ENCODE measurements around the gene ACR.

ACR gene

GRCh38 chr22:50703726-50704509 is 34.1 kb upstream of the ACR start:
- DNase-seq = no peak

GRCh38 chr22:50704510-50705218 is 33.3 kb upstream of the ACR start:
- no peak for DNase-seq

GRCh38 chr22:50705219-50705691 is 32.7 kb upstream of the ACR start:
- no peak for DNase-seq

- no peak for DNase-seq
Observed at GRCh38 chr22:50705851-50706351, 32.1 kb upstream of the ACR start.

DNA sequence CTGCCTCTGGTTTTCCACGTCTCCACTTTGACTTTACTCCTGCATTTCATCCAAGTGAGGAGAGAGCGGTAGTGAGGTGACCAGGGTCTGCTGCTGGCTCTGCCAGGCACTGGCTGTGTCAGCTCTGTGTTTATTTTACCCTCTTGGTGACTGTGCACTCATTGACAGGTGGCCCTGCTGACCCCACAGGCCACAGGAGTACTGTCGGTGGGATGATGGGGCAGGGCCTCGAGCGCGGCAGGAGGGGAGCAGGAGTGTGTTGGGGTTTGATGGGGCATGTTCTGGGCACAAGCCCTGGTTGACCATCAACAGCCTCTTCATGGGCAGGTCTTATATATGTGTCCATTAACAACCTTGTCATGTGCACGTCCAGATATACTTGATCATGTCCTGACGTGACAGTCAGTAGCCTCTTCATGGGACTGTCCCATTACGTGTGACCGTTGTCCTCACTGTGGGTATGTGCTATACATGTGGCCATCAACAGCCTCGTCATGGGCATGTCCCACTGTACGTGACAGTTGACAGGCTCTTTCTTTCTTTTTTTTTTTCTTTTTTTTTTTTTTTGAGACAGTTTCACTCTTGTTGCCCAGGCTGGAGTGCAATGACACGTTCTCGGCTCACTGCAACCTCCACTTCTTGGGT is 31.4 kb upstream of the ACR start:
- DNase-seq = no peak

DNA sequence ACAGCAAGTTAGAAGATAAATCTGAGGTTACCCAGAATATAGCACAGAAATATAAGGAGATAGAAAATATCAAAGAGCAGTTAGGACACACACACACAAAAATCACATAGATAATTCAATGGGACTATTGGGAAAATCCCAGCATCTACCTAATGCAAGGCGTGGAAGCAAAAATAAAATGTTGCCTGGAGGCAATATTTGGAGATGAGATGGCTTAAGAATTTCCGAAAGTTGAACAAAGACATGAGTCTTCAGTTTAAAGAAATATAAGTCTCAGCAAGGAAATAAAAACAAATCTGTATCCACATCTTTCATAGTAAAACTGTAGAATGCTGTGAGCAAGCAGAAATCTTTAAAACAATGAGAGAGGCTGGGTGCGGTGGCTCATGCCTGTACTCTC is 29.5 kb upstream of the ACR start:
- DNase-seq = no peak

DNA sequence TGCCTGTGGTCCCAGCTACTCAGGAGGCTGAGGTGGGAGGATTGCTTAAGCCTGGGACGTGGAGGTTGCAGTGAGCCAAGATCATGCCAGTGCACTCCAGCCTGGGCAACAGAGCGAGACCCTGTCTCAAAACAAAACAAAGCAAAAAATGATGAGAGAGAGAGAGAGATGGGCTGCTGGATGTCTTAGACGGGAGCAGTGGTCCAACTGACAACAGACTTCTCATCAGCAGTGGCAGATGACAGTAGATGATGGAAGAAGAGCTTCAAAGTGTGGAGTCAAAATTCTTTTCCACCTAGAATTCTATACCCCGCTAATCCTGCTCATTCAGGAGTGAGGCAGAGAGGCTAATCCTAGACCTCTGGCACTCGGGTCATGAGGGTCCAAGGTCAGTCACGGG is 29.0 kb upstream of the ACR start:
- no peak for DNase-seq

DNA sequence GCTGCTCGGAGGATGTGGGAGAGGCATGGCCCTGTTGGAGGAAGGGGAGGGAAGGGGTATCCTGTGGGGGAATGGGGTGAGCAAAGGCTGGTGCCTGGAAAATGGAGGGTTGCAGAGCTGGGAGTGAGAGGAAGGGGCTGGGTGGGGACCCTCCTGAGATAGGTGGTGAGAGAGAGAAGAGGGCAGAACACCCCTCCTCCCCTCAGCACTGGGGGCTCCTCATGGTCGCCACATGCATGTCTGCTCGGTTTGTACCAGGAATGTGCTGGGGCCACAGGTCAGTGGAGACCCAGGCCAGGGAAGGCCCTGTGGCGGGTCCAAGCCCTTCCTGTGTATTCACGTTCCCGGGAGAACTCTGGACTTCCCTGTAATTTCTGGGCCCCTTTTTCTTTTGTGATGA is 27.8 kb upstream of the ACR start:
- DNase-seq = no peak

- DNase-seq = no peak
Observed at GRCh38 chr22:50710886-50711285, 27.1 kb upstream of the ACR start.

GRCh38 chr22:50711446-50712340 is 26.3 kb upstream of the ACR start:
- DNase-seq = no peak

- DNase-seq = no peak
Observed at GRCh38 chr22:50712341-50713007, 25.5 kb upstream of the ACR start.

DNA sequence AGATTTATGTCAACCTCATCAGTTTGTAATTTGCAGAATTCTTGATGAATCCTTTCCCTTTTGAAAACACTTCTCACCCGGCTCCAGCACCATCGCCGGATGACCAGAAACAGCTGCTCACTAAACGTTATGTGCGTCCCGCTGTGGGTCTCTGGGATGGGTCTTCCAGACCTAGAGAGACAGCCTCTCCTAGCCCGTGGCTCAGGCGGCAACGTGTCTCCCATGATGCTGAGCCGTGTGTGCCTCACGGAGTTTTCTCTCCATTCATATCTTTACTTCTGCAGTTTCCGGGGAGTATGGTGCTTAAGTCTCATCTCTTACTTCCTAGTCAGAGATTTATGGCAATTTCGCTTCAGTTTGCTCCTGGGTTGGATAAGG is 25.0 kb upstream of the ACR start:
- no peak for DNase-seq

GRCh38 chr22:50713571-50714056 is 24.4 kb upstream of the ACR start:
- DNase-seq = no peak

GRCh38 chr22:50714150-50714549 is 23.9 kb upstream of the ACR start:
- no peak for DNase-seq

DNA sequence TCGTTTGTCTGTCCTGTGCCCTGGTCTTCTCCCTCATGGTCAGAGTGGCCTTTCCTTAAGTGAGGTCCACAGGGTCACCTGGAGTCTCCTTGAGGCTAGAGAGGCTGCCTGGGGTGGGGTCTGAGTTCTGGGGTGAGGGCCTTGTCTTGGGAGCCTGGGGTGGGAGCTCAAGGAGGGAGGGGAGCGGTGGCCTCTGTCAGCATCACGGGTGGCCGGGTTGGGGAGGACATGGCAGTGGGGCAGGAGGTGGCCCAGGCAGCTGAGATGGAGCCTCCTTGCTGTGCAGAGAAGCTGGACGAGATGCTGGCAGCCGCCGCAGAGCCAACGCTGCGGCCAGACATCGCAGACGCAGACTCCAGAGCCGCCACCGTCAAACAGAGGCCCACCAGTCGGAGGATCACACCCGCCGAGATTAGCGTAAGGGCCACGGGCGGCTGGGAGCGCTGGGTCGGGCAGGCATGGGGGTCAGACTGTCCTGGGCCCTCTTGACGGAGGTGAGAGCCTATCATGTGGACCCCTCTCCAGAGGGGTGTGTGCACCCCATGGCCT is 23.3 kb upstream of the ACR start:
- DNase-seq = no peak

DNA sequence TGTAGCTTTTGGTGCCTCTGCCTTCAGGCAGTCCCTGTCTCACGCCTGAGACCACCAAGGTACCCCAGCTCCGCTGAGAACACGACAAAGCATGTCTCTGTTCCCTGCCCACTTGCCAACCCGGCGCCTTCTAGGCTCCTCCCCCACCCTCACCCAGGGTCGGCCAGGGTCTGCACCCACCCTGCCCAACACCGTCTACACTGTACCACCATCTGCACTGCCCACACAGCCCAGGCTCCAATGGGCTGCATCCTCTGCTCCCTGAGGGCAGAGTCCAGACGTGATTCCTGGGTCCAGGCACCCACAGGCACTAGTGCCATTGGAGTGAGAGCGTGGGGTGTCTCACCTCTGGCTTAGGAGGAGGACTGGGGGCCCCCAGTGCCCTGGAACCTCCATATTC is 22.8 kb upstream of the ACR start:
- DNase-seq = no peak

DNA sequence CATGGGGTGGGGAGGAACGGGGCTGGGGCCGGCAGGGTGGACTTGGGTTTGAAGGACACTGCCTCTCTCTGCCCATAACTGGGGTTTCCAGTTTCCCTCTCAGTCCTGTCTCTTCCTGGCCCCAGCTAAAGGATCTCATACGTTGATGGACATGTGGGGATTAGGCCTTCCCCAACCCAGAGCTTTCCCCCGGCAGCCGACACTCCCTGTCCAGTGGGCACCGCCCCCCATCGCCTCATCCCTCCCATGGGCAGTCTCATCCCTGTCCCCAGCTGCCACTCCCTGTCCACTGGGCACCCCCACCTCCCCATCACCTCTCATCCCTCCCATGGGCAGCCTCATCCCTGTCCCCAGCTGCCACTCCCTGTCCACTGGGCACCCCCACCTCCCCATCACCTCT is 22.2 kb upstream of the ACR start:
- no peak for DNase-seq

DNA sequence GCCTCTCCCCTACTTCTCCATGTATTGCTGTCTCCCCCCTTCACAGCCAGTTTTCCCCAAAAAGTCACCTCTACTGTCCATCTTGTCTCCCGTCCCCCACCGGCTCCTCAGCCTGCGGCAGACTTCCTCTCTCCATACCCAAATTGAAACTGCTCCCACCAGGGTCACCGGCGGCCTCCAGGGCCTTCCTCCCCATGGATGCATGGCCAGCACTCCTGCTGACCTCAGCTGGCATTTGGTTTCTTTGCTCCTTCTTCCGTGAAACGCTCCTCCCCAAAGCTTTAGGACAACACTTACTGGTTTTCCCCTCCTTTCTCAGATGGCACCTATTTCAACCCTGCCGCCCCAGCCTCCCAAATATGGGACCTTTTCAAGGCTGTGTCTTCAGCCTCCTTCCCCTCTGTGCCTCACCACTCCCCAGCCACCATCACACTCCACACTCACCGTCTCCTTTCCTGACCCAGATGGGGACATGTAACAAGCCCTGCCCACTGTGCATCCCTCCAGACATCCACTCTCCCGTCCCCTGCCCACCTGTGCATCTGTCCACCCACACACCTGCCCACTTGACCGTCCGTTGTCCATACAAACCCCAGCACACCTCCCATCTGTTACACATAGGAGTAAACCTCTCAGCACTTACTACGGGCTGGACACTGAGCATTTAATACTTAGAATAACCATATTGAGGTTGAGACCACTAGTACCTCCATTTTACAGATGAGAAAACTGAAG is 21.5 kb upstream of the ACR start:
- DNase-seq = no peak

DNA sequence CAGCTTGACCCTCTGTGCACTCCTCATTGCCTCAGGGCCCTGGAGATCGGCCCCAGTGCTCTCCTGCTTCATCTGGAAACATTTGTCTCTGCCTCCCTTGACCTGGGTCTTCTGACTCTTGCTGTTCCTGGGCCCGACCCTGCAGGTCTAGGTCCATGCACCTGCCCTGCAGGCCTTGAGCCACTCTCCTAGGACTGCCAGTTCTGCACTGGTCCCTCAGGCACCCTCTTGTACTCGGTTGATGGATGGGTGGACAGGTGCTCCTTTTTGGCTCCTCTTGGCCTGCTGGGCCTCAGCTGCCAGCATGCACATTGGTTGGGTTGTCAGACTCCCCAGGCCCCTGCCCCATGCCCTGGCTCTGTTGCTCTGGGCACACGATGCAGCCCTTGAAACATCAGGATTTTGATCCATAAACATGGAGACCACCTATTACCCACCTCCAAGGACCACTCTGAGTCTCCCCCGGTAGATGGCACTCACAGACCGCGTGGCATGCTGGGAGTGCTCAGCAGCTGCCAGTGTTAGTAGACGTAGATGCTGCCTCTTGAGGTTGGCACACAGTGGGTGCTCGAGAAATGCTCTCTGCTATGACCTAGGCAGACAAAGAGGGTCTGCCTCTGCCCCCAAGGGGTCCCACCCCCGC is 20.2 kb upstream of the ACR start:
- no peak for DNase-seq

- no peak for DNase-seq
Observed at GRCh38 chr22:50718352-50718709, 19.7 kb upstream of the ACR start.

All from OCI-M1 (cell line).